MM.1S (cell line): Measurements from ENCODE around the gene XIST.

Experiments used
- DNase-seq: peaks from one replicate; pipeline ENCODE4 v3.0.0-alpha.2; 2015
- H2AFZ ChIP-seq: fragments of 300-600 bp; sonication (generic); 2 replicates; pipeline ENCODE4 v1.6.0; 2016; ENCODE audit warnings: antibody characterized with exemption, low read length
- H3F3A ChIP-seq: fragments of 300-600 bp; sonication (generic); 2 replicates; pipeline ENCODE4 v1.6.1; 2016; ENCODE audit warnings: mild to moderate bottlenecking, antibody characterized with exemption, low read length, moderate library complexity, mixed read lengths; ENCODE audit not compliant: insufficient read depth
- H3K27ac ChIP-seq: fragments of 300-600 bp; sonication (generic); 2 replicates; pipeline ENCODE4 v1.5.1; 2016; ENCODE audit warnings: mild to moderate bottlenecking, low read length
- H3K27me3 ChIP-seq: fragments of 300-600 bp; sonication (generic); replicated peaks from 2 replicates; pipeline ENCODE4 v1.6.0; 2016; ENCODE audit warnings: low read length; ENCODE audit not compliant: insufficient read depth
- H3K36me3 ChIP-seq: fragments of 300-600 bp; sonication (generic); replicated peaks from 2 replicates; pipeline ENCODE4 v1.6.1; 2016; ENCODE audit warnings: mild to moderate bottlenecking, low read length, mixed read lengths; ENCODE audit not compliant: insufficient read depth
- H3K4me1 ChIP-seq: fragments of 300-600 bp; sonication (generic); 2 replicates; pipeline ENCODE4 v1.6.1; 2016; ENCODE audit warnings: low read length, mixed read lengths
- H3K4me2 ChIP-seq: fragments of 300-600 bp; sonication (generic); 2 replicates; pipeline ENCODE4 v1.6.0; 2016; ENCODE audit warnings: low read depth, low read length
- H3K4me3 ChIP-seq: fragments of 300-600 bp; sonication (generic); 2 replicates; pipeline ENCODE4 v1.5.1; 2016; ENCODE audit warnings: low read length, mixed read lengths
- H3K79me2 ChIP-seq: fragments of 300-600 bp; sonication (generic); 2 replicates; pipeline ENCODE4 v1.6.1; 2016; ENCODE audit warnings: mixed run types, low read length, mixed read lengths
- H3K9ac ChIP-seq: fragments of 300-600 bp; sonication (generic); 2 replicates; pipeline ENCODE4 v1.6.1; 2016; ENCODE audit warnings: low read length, mixed read lengths
- H3K9me2 ChIP-seq: fragments of 300-600 bp; sonication (generic); replicated peaks from 2 replicates; pipeline ENCODE4 v1.6.1; 2016; ENCODE audit warnings: mild to moderate bottlenecking, low read length, mixed read lengths; ENCODE audit not compliant: insufficient read depth
- H3K9me3 ChIP-seq: fragments of 300-600 bp; sonication (generic); replicated peaks from 2 replicates; pipeline ENCODE4 v1.6.1; 2016; ENCODE audit warnings: mild to moderate bottlenecking, low read length, mixed read lengths; ENCODE audit not compliant: insufficient read depth
- H4K20me1 ChIP-seq: fragments of 300-600 bp; sonication (generic); 2 replicates; pipeline ENCODE4 v1.6.1; 2016; ENCODE audit warnings: mild to moderate bottlenecking, low read length, moderate library complexity, mixed read lengths; ENCODE audit not compliant: insufficient read depth
- CTCF ChIP-seq: fragments of 300-600 bp; sonication (generic); IDR thresholded peaks from 2 replicates; pipeline ENCODE4 v1.5.1; 2016; ENCODE audit warnings: antibody characterized with exemption, low read length, mixed read lengths
- EZH2 ChIP-seq: fragments of 300-600 bp; sonication (generic); optimal IDR thresholded peaks from 2 replicates; pipeline ENCODE3; 2017; ENCODE audit warnings: low read depth, mild to moderate bottlenecking, antibody characterized with exemption, low read length, mixed read lengths
- EZH2phosphoT487 ChIP-seq: fragments of 300-600 bp; sonication (generic); IDR thresholded peaks from 2 replicates; pipeline ENCODE4 v1.6.1; 2018; ENCODE audit warnings: antibody characterized with exemption, low read length

The XIST gene

DNA sequence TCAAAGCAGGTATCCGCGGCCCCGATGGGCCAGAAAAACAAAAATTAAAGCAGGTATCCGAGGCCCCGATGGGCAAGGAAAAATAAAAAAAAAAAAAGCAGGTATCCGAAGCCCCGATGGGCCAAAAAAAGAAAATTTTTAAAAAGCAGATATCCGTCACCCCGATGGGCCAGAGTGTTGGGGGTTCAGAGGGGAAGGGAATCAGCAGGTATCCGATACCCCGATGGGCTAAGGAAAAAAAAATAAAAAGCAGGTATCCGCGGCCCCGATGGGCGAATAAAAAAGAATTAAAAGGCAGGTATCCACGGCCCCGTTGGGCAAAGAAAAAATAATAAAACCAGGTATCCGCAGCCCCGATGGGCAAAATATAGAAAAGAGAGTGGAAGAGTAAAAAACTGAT is 492 bp downstream of the XIST start:
- no peak overlapping the region for H3K4me2 ChIP-seq
- H3K36me3 ChIP-seq: no peaks in the 10 kb centered on the region
- H3K4me3 ChIP-seq: peak overlapping the region; percentile 67
- TF ChIP-seq EZH2phosphoT487 (no peak), CTCF (no peak), EZH2 (no peak)
- H3K27ac ChIP-seq: peak overlapping the region; percentile 89
- no peak for DNase-seq
- peaks cover 51% of the 10 kb centered on the region for H3K79me2 ChIP-seq
- no peaks in the 10 kb centered on the region for H3F3A ChIP-seq
- H3K4me1 ChIP-seq: no peaks in the 10 kb centered on the region
- H3K9me3 ChIP-seq: no peaks in the 10 kb centered on the region
- H2AFZ ChIP-seq: no peak overlapping the region
- no peaks in the 10 kb centered on the region for H3K27me3 ChIP-seq
- H3K9ac ChIP-seq: peak overlapping the region; percentile 87
- H4K20me1 ChIP-seq: peaks cover 30% of the 10 kb centered on the region
- H3K9me2 ChIP-seq: no peaks in the 10 kb centered on the region

DNA sequence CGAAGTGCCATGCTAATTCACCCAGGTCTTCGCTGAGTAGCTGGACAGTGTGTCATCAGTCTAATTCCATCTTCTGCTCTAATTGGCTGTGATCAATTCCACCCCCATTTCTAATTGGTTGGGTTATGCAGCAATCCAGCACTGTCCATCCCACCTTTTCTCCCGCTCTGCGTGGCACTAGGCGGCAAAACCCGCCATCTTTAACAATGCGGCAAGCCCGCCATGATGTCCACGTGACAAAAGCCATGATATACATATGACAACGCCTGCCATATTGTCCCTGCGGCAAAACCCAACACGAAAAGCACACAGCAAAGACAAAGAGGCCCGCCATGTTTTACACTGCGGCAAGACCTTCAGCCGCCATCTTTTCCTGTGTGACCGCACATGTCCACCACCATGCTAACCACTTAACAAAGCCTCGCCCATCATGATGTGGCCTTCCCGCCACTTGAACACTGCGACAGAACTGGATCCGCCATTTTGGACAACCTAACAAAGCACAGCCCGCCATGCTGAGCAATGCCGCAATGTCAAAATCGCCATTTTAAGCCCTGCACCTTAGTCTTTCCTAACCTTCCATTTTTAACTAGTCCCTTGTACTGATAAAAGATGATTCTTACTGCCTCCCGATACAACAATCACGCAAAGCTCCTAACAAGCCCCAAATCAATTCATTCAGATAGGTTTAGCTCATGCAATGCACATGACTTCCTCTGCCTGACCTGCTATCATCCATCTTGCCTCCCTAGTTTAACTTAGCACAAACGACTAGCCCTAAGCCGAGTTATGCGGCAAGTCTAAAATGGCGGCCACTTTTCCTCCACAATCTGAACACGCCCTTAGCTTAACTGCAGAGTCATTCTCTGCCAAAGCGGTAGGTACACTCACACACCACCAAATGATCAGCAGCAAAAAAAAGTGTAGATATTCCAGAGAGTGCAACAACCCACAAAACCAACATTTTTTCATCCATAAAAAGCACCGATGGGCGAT is 1.2 kb downstream of the XIST start:
- Histone ChIP-seq H3K9ac (peak overlapping the region; percentile 87), H4K20me1 (peaks cover 37% of the 10 kb centered on the region), H3K27ac (peak overlapping the region; percentile 89), H3K27me3 (no peaks in the 10 kb centered on the region), H3K9me2 (no peaks in the 10 kb centered on the region), H3K36me3 (no peaks in the 10 kb centered on the region), H3K4me1 (no peaks in the 10 kb centered on the region), H2AFZ (no peak overlapping the region), H3K4me2 (no peak overlapping the region), H3K79me2 (peaks cover 58% of the 10 kb centered on the region), H3K4me3 (peak overlapping the region; percentile 67), H3K9me3 (no peaks in the 10 kb centered on the region), H3F3A (no peaks in the 10 kb centered on the region)
- DNase-seq: peak; percentile 85
- TF ChIP-seq EZH2 (no peak), EZH2phosphoT487 (no peak), CTCF (no peak)

DNA sequence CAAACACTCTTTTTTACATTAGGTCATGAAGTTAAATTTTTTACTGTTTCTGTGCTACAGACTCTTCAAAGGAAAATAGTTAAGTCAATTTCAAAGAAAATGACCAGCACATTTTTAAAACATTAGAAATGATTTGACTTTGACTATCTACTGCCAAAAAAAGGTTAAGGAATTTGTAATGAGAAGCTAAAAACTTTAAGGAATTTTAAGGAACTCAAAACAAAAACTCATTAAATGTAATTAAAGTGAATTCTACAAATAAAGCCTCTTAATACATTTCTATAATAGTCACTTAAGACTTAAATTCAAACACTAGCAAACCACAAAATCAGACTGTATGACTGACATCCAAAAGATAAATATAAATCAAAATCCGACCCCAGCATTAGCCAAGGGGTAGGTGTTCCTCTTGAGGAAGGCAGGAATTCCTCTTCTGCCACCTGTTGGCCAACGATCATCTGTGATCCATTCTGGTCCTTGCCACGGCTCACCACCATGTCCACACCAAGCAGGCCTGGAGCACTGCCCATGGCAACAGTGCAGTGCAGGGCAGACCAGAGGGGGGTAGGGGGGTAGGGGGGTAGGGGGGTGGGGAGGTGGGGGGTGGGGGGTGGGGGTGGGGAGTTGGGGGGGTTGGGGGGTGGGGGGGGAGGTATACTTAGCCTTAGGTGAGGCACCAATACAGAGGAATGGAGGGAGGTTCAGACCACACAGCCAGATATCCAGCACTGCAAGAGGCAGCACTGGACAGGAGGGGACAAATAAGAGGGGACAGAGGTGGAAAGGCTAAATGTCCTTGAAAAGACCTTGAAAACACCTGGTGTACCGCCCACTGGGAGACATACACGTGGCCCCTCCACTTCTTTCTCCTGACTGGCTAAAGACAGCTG is 2.1 kb downstream of the XIST start:
- Histone ChIP-seq H3K36me3 (no peaks in the 10 kb centered on the region), H2AFZ (no peak overlapping the region), H3K4me2 (0 out of 2 replicates have a peak overlapping the region, but pooled peaks have one; percentile 21), H3K4me3 (peak overlapping the region; percentile 67), H3K9me3 (no peaks in the 10 kb centered on the region), H3K4me1 (no peaks in the 10 kb centered on the region), H3K79me2 (peaks cover 67% of the 10 kb centered on the region), H4K20me1 (peaks cover 45% of the 10 kb centered on the region), H3K27me3 (no peaks in the 10 kb centered on the region), H3K9me2 (no peaks in the 10 kb centered on the region), H3K9ac (peak overlapping the region; percentile 33; the same call in 1 of the 2 replicates), H3F3A (no peaks in the 10 kb centered on the region), H3K27ac (peak overlapping the region; percentile 89; the same call in 1 of the 2 replicates)
- TF ChIP-seq CTCF: peak; percentile 41
- TF ChIP-seq EZH2phosphoT487: no peak
- TF ChIP-seq EZH2: no peak
- peak; percentile 50 for DNase-seq
